HG03196 (cell line): Measurements from ENCODE around the gene TSEN2.
"Not testable (repeated sequence)": the region's sequence is repeated elsewhere in the genome, so short reads cannot be mapped to it uniquely, and the experiment has no call there.

Experiments
- ATAC-seq: cut with Tn5 transposase; IDR thresholded peaks from one replicate; pipeline ENCODE4 v1.9.1; 2021; ENCODE audit not compliant: unreplicated experiment

Gene TSEN2

GRCh38 chr3:12501360-12502020 is 17.2 kb downstream of the TSEN2 start:
- ATAC-seq, result no peak

DNA sequence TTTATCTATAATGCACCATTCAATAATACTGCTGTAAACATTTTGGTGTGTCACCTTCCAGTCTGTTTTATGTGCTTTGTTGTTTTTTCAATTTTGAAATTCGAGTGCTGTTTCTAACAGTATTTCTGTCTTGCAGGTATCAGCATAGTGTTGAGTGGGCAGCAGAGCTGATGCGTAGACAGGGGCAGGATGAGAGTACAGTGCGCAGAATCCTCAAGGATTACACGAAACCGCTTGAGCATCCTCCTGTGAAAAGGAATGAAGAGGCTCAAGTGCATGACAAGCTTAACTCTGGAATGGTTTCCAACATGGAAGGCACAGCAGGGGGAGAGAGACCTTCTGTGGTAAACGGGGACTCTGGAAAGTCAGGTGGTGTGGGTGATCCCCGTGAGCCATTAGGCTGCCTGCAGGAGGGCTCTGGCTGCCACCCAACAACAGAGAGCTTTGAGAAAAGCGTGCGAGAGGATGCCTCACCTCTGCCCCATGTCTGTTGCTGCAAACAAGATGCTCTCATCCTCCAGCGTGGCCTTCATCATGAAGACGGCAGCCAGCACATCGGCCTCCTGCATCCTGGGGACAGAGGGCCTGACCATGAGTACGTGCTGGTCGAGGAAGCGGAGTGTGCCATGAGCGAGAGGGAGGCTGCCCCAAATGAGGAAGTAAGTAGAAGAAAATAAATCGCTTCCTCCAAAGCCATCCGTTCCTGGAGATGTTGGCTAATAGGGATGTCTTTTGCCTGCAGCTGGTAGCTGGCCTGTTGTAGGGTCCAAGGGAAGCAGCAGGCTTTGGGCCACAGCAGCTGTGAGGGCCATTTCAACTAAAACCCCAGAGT is 19.1 kb downstream of the TSEN2 start:
- no peak for ATAC-seq

DNA sequence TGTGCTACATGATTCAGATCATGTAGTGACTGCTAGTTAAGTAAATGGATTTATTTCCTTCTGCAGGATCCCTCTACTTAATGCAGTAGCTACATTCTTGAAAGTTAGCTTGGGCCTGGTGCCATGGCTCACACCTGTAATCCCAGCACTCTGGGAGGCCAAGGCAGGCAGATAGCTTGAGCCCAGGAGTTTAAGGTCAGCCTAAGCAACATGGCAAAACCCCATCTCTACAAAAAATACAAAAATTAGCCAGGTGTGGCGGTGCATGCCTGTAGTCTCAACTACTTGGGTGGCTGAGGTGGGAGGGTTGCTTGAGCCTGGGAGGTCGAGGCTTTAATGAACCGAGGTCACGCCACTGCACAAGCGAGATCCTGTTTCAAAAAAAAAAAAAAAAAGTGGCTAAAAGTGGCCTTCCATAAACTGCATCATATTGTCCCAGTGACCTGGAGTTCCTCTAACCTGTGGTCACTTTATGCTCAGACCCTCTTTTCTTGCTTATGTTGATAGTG is 22.0 kb downstream of the TSEN2 start:
- no peak for ATAC-seq

DNA sequence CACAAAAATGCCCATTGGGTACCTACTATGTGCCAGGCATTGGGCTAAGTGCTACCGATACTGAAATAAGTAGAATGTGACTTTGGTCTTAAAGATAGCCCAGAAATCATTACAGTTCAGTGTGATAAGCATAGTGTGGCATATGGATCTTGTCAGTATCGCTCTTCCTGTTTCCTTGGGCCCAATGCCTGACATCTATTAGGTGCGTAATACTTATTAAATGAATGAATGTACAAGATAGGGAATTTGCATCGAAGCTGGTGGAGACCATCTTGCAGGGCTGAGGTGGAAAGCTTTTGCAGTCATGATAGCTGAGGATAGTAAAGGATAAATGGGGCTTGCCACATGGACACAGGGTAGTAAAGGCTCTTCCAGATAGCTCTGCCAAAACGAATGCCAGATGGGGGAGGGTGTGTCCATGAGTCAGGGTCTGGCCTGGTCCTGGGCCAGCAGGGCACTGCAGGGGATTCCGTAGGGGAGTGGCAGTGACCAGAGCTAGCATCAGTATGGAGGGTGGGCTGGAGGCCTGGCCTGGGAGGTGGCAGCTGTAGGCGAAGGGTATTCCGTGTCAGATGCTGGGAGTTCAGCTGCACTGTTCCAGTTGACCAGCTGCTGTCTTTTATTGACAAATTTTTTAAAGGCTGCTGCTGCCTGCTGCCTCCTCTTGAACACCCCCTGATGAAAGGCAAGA is 23.5 kb downstream of the TSEN2 start:
- ATAC-seq, result no peak

GRCh38 chr3:12508291-12508700 is 24.0 kb downstream of the TSEN2 start:
- no peak for ATAC-seq

DNA sequence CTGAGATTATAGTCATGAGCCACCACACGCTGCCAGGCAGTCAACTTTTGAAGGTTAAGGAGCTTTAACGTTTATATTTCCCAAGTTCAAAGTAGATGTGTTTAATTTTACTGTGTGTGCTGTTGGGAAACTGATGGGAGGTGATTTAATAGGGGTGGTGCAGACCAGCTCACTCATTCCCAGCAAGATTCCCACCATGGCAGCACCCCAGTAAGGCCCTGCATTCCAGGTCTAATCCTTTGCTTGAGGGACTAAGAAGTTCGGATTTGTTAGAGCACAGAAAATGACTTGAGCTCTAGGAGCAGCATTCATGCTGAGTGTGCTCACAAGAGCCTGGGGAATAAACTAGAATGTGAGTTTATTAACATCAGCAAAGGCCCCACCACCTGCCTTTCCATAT is 25.2 kb downstream of the TSEN2 start:
- ATAC-seq, result no peak

GRCh38 chr3:12512534-12513118 is 28.3 kb downstream of the TSEN2 start:
- no peak for ATAC-seq

- no peak for ATAC-seq
These were observed 29.6 kb downstream of the TSEN2 start for GRCh38 chr3:12513694-12514446.

GRCh38 chr3:12515631-12516030 is 31.4 kb downstream of the TSEN2 start:
- no peak for ATAC-seq

- no peak for ATAC-seq
These were observed 32.6 kb downstream of the TSEN2 start for GRCh38 chr3:12516873-12517272.

GRCh38 chr3:12518261-12519028 is 34.2 kb downstream of the TSEN2 start:
- no peak for ATAC-seq

DNA sequence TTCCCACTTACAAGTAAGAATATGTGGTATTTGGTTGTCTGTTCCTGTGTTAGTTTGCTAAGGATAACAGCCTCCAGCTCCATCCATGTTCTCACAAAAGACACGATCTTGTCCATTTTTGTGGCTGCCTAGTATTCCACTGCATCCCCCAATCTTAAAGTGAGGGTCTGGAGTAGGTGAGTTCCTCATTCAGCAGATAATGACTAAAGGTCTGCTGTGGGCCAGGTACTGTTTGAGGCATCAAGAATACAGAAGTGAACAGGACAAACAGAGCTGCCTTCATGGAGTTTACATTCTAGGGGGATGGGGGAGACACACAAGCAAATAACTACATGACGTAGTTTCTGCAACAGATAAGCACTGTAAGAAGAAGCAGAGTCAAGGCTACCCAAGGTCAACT is 36.7 kb downstream of the TSEN2 start:
- ATAC-seq, result no peak

GRCh38 chr3:12522721-12523120 is 38.4 kb downstream of the TSEN2 start:
- no peak for ATAC-seq

- no peak for ATAC-seq
These were observed 43.5 kb downstream of the TSEN2 start for GRCh38 chr3:12527757-12528143.

DNA sequence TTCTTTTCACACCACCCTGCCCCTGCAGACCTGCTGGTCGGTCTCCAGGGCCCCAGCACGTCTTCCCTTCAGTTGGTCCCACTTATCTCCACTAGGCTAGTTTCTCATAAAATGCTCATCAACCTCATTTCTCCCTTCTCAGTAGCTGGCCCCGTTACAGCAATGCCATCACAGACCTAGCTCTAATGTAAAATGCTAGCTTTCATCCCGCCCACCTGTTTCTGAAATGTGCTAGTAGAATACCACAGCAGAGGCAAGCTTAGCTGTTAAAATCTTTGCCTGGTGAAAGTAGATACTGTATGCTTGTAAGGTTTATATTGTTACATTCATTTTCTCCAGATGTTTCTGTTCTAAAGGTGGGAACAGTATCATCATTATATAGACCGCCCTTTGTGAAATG is 47.9 kb downstream of the TSEN2 start:
- no peak for ATAC-seq

DNA sequence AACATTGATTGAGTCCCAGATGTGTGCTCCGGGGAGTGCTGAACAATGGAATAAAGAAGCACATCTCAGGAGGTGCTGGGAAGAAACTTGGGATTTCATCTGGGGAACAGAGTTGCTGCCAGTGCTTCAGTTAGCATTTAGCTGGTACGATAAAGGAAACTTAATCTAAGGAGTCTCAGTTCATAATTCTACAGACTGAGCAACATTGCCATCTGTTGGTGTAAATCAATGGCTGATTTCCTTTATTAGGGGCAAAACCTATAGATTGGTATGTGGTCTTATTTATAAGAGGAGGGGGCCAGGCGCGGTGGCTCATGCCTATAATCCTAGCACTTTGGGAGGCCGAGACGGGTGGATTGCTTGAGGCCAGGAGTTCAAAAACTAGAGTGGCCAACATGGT is 52.1 kb downstream of the TSEN2 start:
- ATAC-seq, result no peak

DNA sequence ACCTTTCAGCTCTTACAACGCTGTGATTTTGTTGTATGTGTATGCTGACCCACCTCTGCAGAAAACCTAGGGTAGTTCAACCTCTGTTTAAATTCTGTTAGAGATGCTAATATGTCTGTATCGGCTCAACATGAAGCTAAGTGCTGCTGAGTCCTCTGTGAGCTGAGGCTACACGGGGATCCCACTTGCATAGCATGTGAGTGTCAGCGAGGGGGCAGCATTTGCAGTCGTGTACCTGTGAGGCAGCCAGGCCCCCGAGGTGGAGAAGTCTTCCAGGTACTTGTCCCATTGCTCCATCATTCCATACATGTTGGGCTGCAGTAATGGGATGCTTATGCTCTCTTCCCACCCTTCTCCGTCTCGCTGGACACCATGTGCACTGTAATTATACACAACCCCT is 57.3 kb downstream of the TSEN2 start:
- ATAC-seq, result no peak

- not testable (repeated sequence) for ATAC-seq
These were observed 59.2 kb downstream of the TSEN2 start for GRCh38 chr3:12543497-12543896.

DNA sequence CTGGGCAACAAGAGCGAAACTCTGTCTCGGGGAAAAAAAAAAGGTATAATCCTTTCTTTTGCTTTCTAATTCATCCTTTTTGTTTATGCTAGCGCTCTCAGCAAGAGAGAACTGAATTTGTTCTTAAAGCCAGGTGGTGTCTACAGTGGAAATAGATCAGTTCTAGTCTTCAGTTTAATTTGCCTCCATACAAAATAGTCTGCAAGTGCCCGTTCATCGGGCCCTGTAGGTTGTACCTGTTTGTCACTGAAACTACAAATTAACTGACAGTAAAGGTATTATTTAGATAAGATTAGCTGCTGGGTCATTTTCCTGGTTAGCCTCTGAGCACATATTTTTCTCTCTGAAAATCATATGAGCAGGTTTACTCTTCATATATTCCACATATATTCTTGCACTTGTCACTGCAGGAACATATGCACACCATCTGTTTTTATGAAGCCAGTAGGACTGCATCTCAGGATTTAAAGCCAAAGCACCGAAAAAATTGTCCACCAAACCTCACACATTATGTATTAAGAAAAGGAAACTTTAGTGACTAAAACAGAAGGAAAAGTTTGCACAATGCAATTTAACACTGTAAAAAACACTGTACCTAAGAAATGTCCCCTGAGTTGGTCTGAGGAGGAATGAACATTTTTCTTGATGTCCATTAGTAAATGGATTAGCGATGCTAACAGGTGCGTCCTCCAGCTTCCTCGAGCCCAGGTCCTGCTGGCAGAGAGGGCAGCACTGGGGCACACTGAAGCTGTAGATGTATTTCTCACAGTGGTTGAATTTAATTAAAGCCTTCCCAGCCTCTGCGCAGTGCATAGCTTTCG is 60.6 kb downstream of the TSEN2 start:
- ATAC-seq, result no peak
